ENCODE measurements around the gene SIRT2. TPM values are rescaled to one million over a fixed set of nuclear protein-coding genes. Genes with fewer than 3 reads are reported as not detected.
"Not testable (repeated sequence)": the region's sequence is repeated elsewhere in the genome, so short reads cannot be mapped to it uniquely, and the experiment has no call there.

The SIRT2 gene
- total RNA-seq, 2 experiments from 2014 or later = 60.8 to 67.8 TPM

GRCh38 chr19:38867171-38867780 is 32.1 kb downstream of the SIRT2 start:
- Histone ChIP-seq H3K36me3 (ENCODE audit: insufficient read depth, low read length) (peaks cover 26% of the 10 kb centered on the region), H3K4me3 (ENCODE audit: low read length) (no peak overlapping the region), H3K27me3 (ENCODE audit: control insufficient read depth in 1 of 2, insufficient read depth in 2 of 2, low read length in 2 of 2) (no peaks in the 10 kb centered on the region), H3K9me3 (ENCODE audit: control insufficient read depth in 1 of 2, insufficient read depth in 1 of 2, low read length in 2 of 2) (no peaks in the 10 kb centered on the region), H3K27ac (ENCODE audit: low read depth in 1 of 2, low read length in 2 of 2) (no peak overlapping the region), H3K4me1 (ENCODE audit: insufficient read depth, low read length) (peaks cover 67% of the 10 kb centered on the region)
- Mint-ChIP-seq H3K27me3 (no peaks in the 10 kb centered on the region), H3K4me1 (ENCODE audit: low read depth) (peaks cover 77% of the 10 kb centered on the region), H3K4me3 (no peak overlapping the region), H3K27ac (peak overlapping the region; percentile 88), H3K9me3 (no peaks in the 10 kb centered on the region), H3K36me3 (ENCODE audit: low read depth) (peaks cover 27% of the 10 kb centered on the region)
- intact Hi-C loops (cut with DNase I, micrococcal nuclease) = loop anchor here in 1 of 2 experiments (5.0 kb wide), 1 partner anchor 135 kb away; no protein-coding TSS in a partner anchor
- no peak for DNase-seq
- no peak for TF ChIP-seq CTCF (IDR thresholded peaks at IDR 0.05)
- CTCF ChIA-PET = interaction anchor here (1.4 to 1.5 kb wide), 2 partner anchors 21 to 465 kb away, joined by 4 to 5 read pairs; partner anchors contain the start of gene FAM98C
- ATAC-seq (ENCODE audit: poor library complexity) = no peak
- POLR2A ChIA-PET = interaction anchor here (0.6 to 10.7 kb wide), 5 partner anchors 9 to 292 kb away, joined by 3 to 170 read pairs (median 11); partner anchors contain the start of genes HNRNPL and RINL

GRCh38 chr19:38862321-38863059 is 36.9 kb downstream of the SIRT2 start:
- no peaks in the 10 kb centered on the region for H3K36me3 ChIP-seq (ENCODE audit: insufficient read depth, low read length)
- ChIA-PET CTCF (no interaction called here), POLR2A (interaction anchor here (1.6 to 10.7 kb wide), 3 partner anchors 12 to 68 kb away, joined by 4 to 170 read pairs (median 5); partner anchors contain the start of genes HNRNPL, MRPS12 and SARS2)
- Mint-ChIP-seq H3K36me3 (ENCODE audit: low read depth) (peaks cover 8% of the 10 kb centered on the region), H3K9me3 (no peaks in the 10 kb centered on the region), H3K4me3 (no peak overlapping the region), H3K4me1 (ENCODE audit: low read depth) (peaks cover 46% of the 10 kb centered on the region), H3K27ac (no peak overlapping the region), H3K27me3 (no peaks in the 10 kb centered on the region)
- ATAC-seq (ENCODE audit: poor library complexity) (no peak), DNase-seq (no peak)
- no peak overlapping the region for H3K27ac ChIP-seq (ENCODE audit: low read depth in 1 of 2, low read length in 2 of 2)
- H3K27me3 ChIP-seq (ENCODE audit: control insufficient read depth in 1 of 2, insufficient read depth in 2 of 2, low read length in 2 of 2) = no peaks in the 10 kb centered on the region
- intact Hi-C loops (cut with DNase I, micrococcal nuclease) = no loop called here
- TF ChIP-seq CTCF (IDR thresholded peaks at IDR 0.05) = no peak
- no peaks in the 10 kb centered on the region for H3K9me3 ChIP-seq (ENCODE audit: control insufficient read depth in 1 of 2, insufficient read depth in 1 of 2, low read length in 2 of 2)
- H3K4me1 ChIP-seq (ENCODE audit: insufficient read depth, low read length) = peaks cover 41% of the 10 kb centered on the region
- no peak overlapping the region for H3K4me3 ChIP-seq (ENCODE audit: low read length)

GRCh38 chr19:38861368-38861767 is 38.0 kb downstream of the SIRT2 start:
- no peak overlapping the region for H3K4me3 ChIP-seq (ENCODE audit: low read length)
- H3K27me3 ChIP-seq (ENCODE audit: control insufficient read depth in 1 of 2, insufficient read depth in 2 of 2, low read length in 2 of 2) = no peaks in the 10 kb centered on the region
- intact Hi-C loops (cut with DNase I, micrococcal nuclease) = no loop called here
- Mint-ChIP-seq H3K36me3 (ENCODE audit: low read depth) (peaks cover 8% of the 10 kb centered on the region), H3K4me3 (no peak overlapping the region), H3K9me3 (no peaks in the 10 kb centered on the region), H3K27me3 (no peaks in the 10 kb centered on the region), H3K27ac (no peak overlapping the region), H3K4me1 (ENCODE audit: low read depth) (peaks cover 49% of the 10 kb centered on the region)
- no peaks in the 10 kb centered on the region for H3K36me3 ChIP-seq (ENCODE audit: insufficient read depth, low read length)
- H3K9me3 ChIP-seq (ENCODE audit: control insufficient read depth in 1 of 2, insufficient read depth in 1 of 2, low read length in 2 of 2) = no peaks in the 10 kb centered on the region
- no peak for TF ChIP-seq CTCF (IDR thresholded peaks at IDR 0.05)
- no peak for DNase-seq
- peaks cover 44% of the 10 kb centered on the region for H3K4me1 ChIP-seq (ENCODE audit: insufficient read depth, low read length)
- ChIA-PET CTCF (interaction anchor here (1.5 kb wide), 1 partner anchor 8 kb away, joined by 8 read pairs; no protein-coding TSS in a partner anchor), POLR2A (interaction anchor here (1.9 kb wide), 1 partner anchor 19 kb away, joined by 5 read pairs; no protein-coding TSS in a partner anchor)
- H3K27ac ChIP-seq (ENCODE audit: low read depth in 1 of 2, low read length in 2 of 2) = no peak overlapping the region
- ATAC-seq (ENCODE audit: poor library complexity) = no peak

GRCh38 chr19:38859631-38860204 is 39.7 kb downstream of the SIRT2 start:
- H3K27ac ChIP-seq (ENCODE audit: low read depth in 1 of 2, low read length in 2 of 2); H3K4me3 ChIP-seq (ENCODE audit: low read length); H3K27me3 ChIP-seq (ENCODE audit: control insufficient read depth in 1 of 2, insufficient read depth in 2 of 2, low read length in 2 of 2); H3K27me3 Mint-ChIP-seq; H3K27ac Mint-ChIP-seq; H3K36me3 ChIP-seq (ENCODE audit: insufficient read depth, low read length); H3K36me3 Mint-ChIP-seq (ENCODE audit: low read depth); ATAC-seq (ENCODE audit: poor library complexity); H3K9me3 Mint-ChIP-seq; POLR2A ChIA-PET; DNase-seq; H3K9me3 ChIP-seq (ENCODE audit: control insufficient read depth in 1 of 2, insufficient read depth in 1 of 2, low read length in 2 of 2); intact Hi-C loops (cut with DNase I, micrococcal nuclease); H3K4me3 Mint-ChIP-seq: not testable (repeated sequence)
- H3K4me1 Mint-ChIP-seq (ENCODE audit: low read depth) = peaks cover 32% of the 10 kb centered on the region
- CTCF ChIA-PET = interaction anchor here (1.5 kb wide), 1 partner anchor 10 kb away, joined by 8 read pairs; no protein-coding TSS in a partner anchor
- H3K4me1 ChIP-seq (ENCODE audit: insufficient read depth, low read length) = peaks cover 30% of the 10 kb centered on the region

Measured in CD4-positive, alpha-beta T cell (primary cell).